ENCODE measurements around the gene SFSWAP. TPM values are rescaled to one million over a fixed set of nuclear protein-coding genes. Genes with fewer than 3 reads are reported as not detected.

The SFSWAP gene
- total and polyA plus RNA-seq, 2 experiments from 2014 or later, result 16.3 to 17.6 TPM

GRCh38 chr12:131716282-131716681 is 5.4 kb downstream of the SFSWAP start:
- Histone ChIP-seq H3K9me3 (ENCODE audit: low read depth) (no peaks in the 10 kb centered on the region), H3K4me1 (ENCODE audit: insufficient read depth) (peaks cover 19% of the 10 kb centered on the region), H3K27ac (no peak overlapping the region), H3K9ac (no peak overlapping the region), H3K36me3 (ENCODE audit: low read depth) (peaks cover 50% of the 10 kb centered on the region), H4K20me1 (ENCODE audit: insufficient read depth) (no peaks in the 10 kb centered on the region), H3K9me2 (ENCODE audit: insufficient read depth) (no peaks in the 10 kb centered on the region), H2AFZ (no peak overlapping the region), H3F3A (ENCODE audit: insufficient read depth) (no peaks in the 10 kb centered on the region), H3K4me3 (no peak overlapping the region), H3K27me3 (replicated peaks; ENCODE audit: insufficient read depth) (no peaks in the 10 kb centered on the region), H3K4me2 (ENCODE audit: unreplicated experiment) (no peak overlapping the region), H3K79me2 (ENCODE audit: insufficient read depth) (peaks cover 95% of the 10 kb centered on the region)
- 65 to 69% methylated on average over 3 of the region's 3 CpGs for WGBS, 2 experiments (ENCODE audit: low coverage in 1 of 2, low lambda C conversion rate in 2 of 2, missing lambda C conversion rate in 2 of 2)
- no peak for TF ChIP-seq EZH2 (IDR thresholded peaks at IDR 0.05; ENCODE audit: insufficient read depth, poor library complexity, severe bottlenecking)
- in situ Hi-C loops (cut with MboI), result no loop called here
- DNase-seq, result no peak

GRCh38 chr12:131720241-131720640 is 9.4 kb downstream of the SFSWAP start:
- no peaks in the 10 kb centered on the region for H4K20me1 ChIP-seq (ENCODE audit: insufficient read depth)
- in situ Hi-C loops (cut with MboI), result no loop called here
- peaks cover 49% of the 10 kb centered on the region for H3K36me3 ChIP-seq (ENCODE audit: low read depth)
- no peaks in the 10 kb centered on the region for H3K27me3 ChIP-seq (replicated peaks; ENCODE audit: insufficient read depth)
- WGBS, 2 experiments (ENCODE audit: low coverage in 1 of 2, low lambda C conversion rate in 2 of 2, missing lambda C conversion rate in 2 of 2), result 82 to 83% methylated on average over 8 of the region's 8 CpGs
- H3K9ac ChIP-seq, result no peak overlapping the region
- H2AFZ ChIP-seq, result no peak overlapping the region
- no peak for DNase-seq
- no peak overlapping the region for H3K4me3 ChIP-seq
- no peak overlapping the region for H3K4me2 ChIP-seq (ENCODE audit: unreplicated experiment)
- TF ChIP-seq EZH2phosphoT487 (IDR thresholded peaks at IDR 0.05; ENCODE audit: insufficient read depth, low read depth), result no peak
- TF ChIP-seq EZH2 (IDR thresholded peaks at IDR 0.05; ENCODE audit: insufficient read depth, poor library complexity, severe bottlenecking), result no peak
- no peak overlapping the region; the same call in 1 of the 2 replicates for H3K27ac ChIP-seq
- H3K79me2 ChIP-seq (ENCODE audit: insufficient read depth), result peaks cover 95% of the 10 kb centered on the region
- no peaks in the 10 kb centered on the region for H3K9me2 ChIP-seq (ENCODE audit: insufficient read depth)
- H3K4me1 ChIP-seq (ENCODE audit: insufficient read depth), result peaks cover 16% of the 10 kb centered on the region; the same call in 1 of the 2 replicates
- H3K9me3 ChIP-seq (ENCODE audit: low read depth), result no peaks in the 10 kb centered on the region
- no peaks in the 10 kb centered on the region for H3F3A ChIP-seq (ENCODE audit: insufficient read depth)

- no peaks in the 10 kb centered on the region for H3F3A ChIP-seq (ENCODE audit: insufficient read depth)
- TF ChIP-seq EZH2phosphoT487 (IDR thresholded peaks at IDR 0.05; ENCODE audit: insufficient read depth, low read depth) (no peak), EZH2 (IDR thresholded peaks at IDR 0.05; ENCODE audit: insufficient read depth, poor library complexity, severe bottlenecking) (no peak)
- in situ Hi-C loops (cut with MboI), result no loop called here
- no peaks in the 10 kb centered on the region for H3K9me2 ChIP-seq (ENCODE audit: insufficient read depth)
- H3K27me3 ChIP-seq (replicated peaks; ENCODE audit: insufficient read depth), result no peaks in the 10 kb centered on the region
- peak overlapping the region; percentile 32 for H3K27ac ChIP-seq
- H3K4me3 ChIP-seq, result no peak overlapping the region
- H4K20me1 ChIP-seq (ENCODE audit: insufficient read depth), result no peaks in the 10 kb centered on the region
- peaks cover 98% of the 10 kb centered on the region for H3K79me2 ChIP-seq (ENCODE audit: insufficient read depth)
- H3K36me3 ChIP-seq (ENCODE audit: low read depth), result peaks cover 47% of the 10 kb centered on the region
- peak; percentile 46 for DNase-seq
- no peaks in the 10 kb centered on the region for H3K9me3 ChIP-seq (ENCODE audit: low read depth)
- no peak overlapping the region for H2AFZ ChIP-seq
- WGBS, 2 experiments (ENCODE audit: low coverage in 1 of 2, low lambda C conversion rate in 2 of 2, missing lambda C conversion rate in 2 of 2), result 65 to 71% methylated on average over 7 of the region's 7 CpGs
- H3K4me2 ChIP-seq (ENCODE audit: unreplicated experiment), result no peak overlapping the region
- H3K4me1 ChIP-seq (ENCODE audit: insufficient read depth), result peaks cover 16% of the 10 kb centered on the region; the same call in 1 of the 2 replicates
- no peak overlapping the region for H3K9ac ChIP-seq
Measured at GRCh38 chr12:131720921-131721320, 10.0 kb downstream of the SFSWAP start.

- H3F3A ChIP-seq (ENCODE audit: insufficient read depth), result no peaks in the 10 kb centered on the region
- H3K4me2 ChIP-seq (ENCODE audit: unreplicated experiment), result no peak overlapping the region
- no peaks in the 10 kb centered on the region for H3K27me3 ChIP-seq (replicated peaks; ENCODE audit: insufficient read depth)
- H3K27ac ChIP-seq, result no peak overlapping the region
- no peak for TF ChIP-seq EZH2phosphoT487 (IDR thresholded peaks at IDR 0.05; ENCODE audit: insufficient read depth, low read depth)
- no peak for TF ChIP-seq EZH2 (IDR thresholded peaks at IDR 0.05; ENCODE audit: insufficient read depth, poor library complexity, severe bottlenecking)
- H3K79me2 ChIP-seq (ENCODE audit: insufficient read depth), result peaks cover 98% of the 10 kb centered on the region
- H3K4me1 ChIP-seq (ENCODE audit: insufficient read depth), result peaks cover 16% of the 10 kb centered on the region; the same call in 1 of the 2 replicates
- H3K4me3 ChIP-seq, result no peak overlapping the region
- no peaks in the 10 kb centered on the region for H3K9me2 ChIP-seq (ENCODE audit: insufficient read depth)
- H3K9ac ChIP-seq, result no peak overlapping the region
- in situ Hi-C loops (cut with MboI), result no loop called here
- DNase-seq, result no peak
- no peak overlapping the region for H2AFZ ChIP-seq
- H3K9me3 ChIP-seq (ENCODE audit: low read depth), result no peaks in the 10 kb centered on the region
- no peaks in the 10 kb centered on the region for H4K20me1 ChIP-seq (ENCODE audit: insufficient read depth)
- H3K36me3 ChIP-seq (ENCODE audit: low read depth), result peaks cover 44% of the 10 kb centered on the region
- WGBS, 2 experiments (ENCODE audit: low coverage in 1 of 2, low lambda C conversion rate in 2 of 2, missing lambda C conversion rate in 2 of 2), result 92 to 98% methylated on average over 1 of the region's 1 CpG
Measured at GRCh38 chr12:131721548-131721947, 10.7 kb downstream of the SFSWAP start.

- TF ChIP-seq EZH2 (IDR thresholded peaks at IDR 0.05; ENCODE audit: insufficient read depth, poor library complexity, severe bottlenecking) (no peak), EZH2phosphoT487 (IDR thresholded peaks at IDR 0.05; ENCODE audit: insufficient read depth, low read depth) (no peak)
- H3K27ac ChIP-seq, result no peak overlapping the region
- DNase-seq, result no peak
- in situ Hi-C loops (cut with MboI), result no loop called here
- WGBS, 2 experiments (ENCODE audit: low coverage in 1 of 2, low lambda C conversion rate in 2 of 2, missing lambda C conversion rate in 2 of 2), result 70% methylated on average over 5 of the region's 5 CpGs
- H3K9ac ChIP-seq, result no peak overlapping the region
- H3F3A ChIP-seq (ENCODE audit: insufficient read depth), result no peaks in the 10 kb centered on the region
- H3K4me1 ChIP-seq (ENCODE audit: insufficient read depth), result peaks cover 16% of the 10 kb centered on the region; the same call in 1 of the 2 replicates
- H4K20me1 ChIP-seq (ENCODE audit: insufficient read depth), result no peaks in the 10 kb centered on the region
- peaks cover 95% of the 10 kb centered on the region for H3K79me2 ChIP-seq (ENCODE audit: insufficient read depth)
- no peaks in the 10 kb centered on the region for H3K9me2 ChIP-seq (ENCODE audit: insufficient read depth)
- H3K4me3 ChIP-seq, result no peak overlapping the region
- H3K27me3 ChIP-seq (replicated peaks; ENCODE audit: insufficient read depth), result no peaks in the 10 kb centered on the region
- H3K9me3 ChIP-seq (ENCODE audit: low read depth), result no peaks in the 10 kb centered on the region
- H3K4me2 ChIP-seq (ENCODE audit: unreplicated experiment), result no peak overlapping the region
- H2AFZ ChIP-seq, result no peak overlapping the region
- peaks cover 54% of the 10 kb centered on the region for H3K36me3 ChIP-seq (ENCODE audit: low read depth)
Measured at GRCh38 chr12:131723532-131723931, 12.6 kb downstream of the SFSWAP start.

All from GM23248 (cell line).